ENCODE results near the gene ATP2A1.
A peak's percentile ranks its signal among the peaks of the same experiment; 100 is the strongest.

Gene ATP2A1

GRCh38 chr16:28834873-28835863 is 43.1 kb upstream of the ATP2A1 start:
- Histone ChIP-seq H3K36me3 (ENCODE audit: control insufficient read depth in 1 of 2, insufficient read depth in 2 of 2, low read length in 2 of 2) (peaks cover 70 to 83% of the 10 kb centered on the region in 2 experiments), H3K4me2 (ENCODE audit: low read length) (no peak overlapping the region), H3K14ac (ENCODE audit: low read length) (no peak overlapping the region), H3K9ac (ENCODE audit: low read length) (no peak overlapping the region), H3K4ac (ENCODE audit: low read depth, low read length) (no peak overlapping the region), H3K27me3 (ENCODE audit: insufficient read depth, low read length) (no peaks in the 10 kb centered on the region), H2AK5ac (ENCODE audit: low read length) (no peak overlapping the region), H3K23ac (ENCODE audit: low read length) (no peak overlapping the region), H3K79me2 (ENCODE audit: control insufficient read depth, insufficient read depth, low read length, poor library complexity) (no peaks in the 10 kb centered on the region), H2BK120ac (ENCODE audit: insufficient read depth, low read length, poor library complexity) (no peak overlapping the region), H3K4me1 (ENCODE audit: control insufficient read depth in 1 of 2, insufficient read depth in 2 of 2, low read length in 2 of 2) (no peaks in the 10 kb centered on the region), H3K4me3 (ENCODE audit: low read depth, low read length) (peak overlapping the region; percentile 48), H4K12ac (ENCODE audit: low read depth, low read length) (no peak overlapping the region), H3K27ac (ENCODE audit: low read depth, low read length) (no peak overlapping the region), H2AFZ (ENCODE audit: insufficient read depth, low read length, poor library complexity) (no peak overlapping the region), H2BK5ac (ENCODE audit: low read depth, low read length, poor library complexity) (no peak overlapping the region), H4K8ac (ENCODE audit: low read depth, low read length) (no peak overlapping the region), H3K9me3 (ENCODE audit: insufficient read depth, low read depth, low read length) (no peaks in the 10 kb centered on the region), H3K79me1 (ENCODE audit: low read length) (no peaks in the 10 kb centered on the region), H2BK12ac (ENCODE audit: low read length) (no peak overlapping the region), H4K91ac (ENCODE audit: low read depth, low read length) (no peak overlapping the region), H3K18ac (ENCODE audit: low read length) (no peak overlapping the region)
- no CpG with 5 or more reads among the region's 25 CpGs for WGBS (ENCODE audit: extremely low coverage, insufficient coverage, insufficient read length)
- no peak for DNase-seq

GRCh38 chr16:28835864-28836760 is 42.2 kb upstream of the ATP2A1 start:
- Histone ChIP-seq H3K4me1 (ENCODE audit: control insufficient read depth in 1 of 2, insufficient read depth in 2 of 2, low read length in 2 of 2) (no peaks in the 10 kb centered on the region), H3K79me1 (ENCODE audit: low read length) (no peaks in the 10 kb centered on the region), H3K23ac (ENCODE audit: low read length) (no peak overlapping the region), H2AK5ac (ENCODE audit: low read length) (no peak overlapping the region), H3K18ac (ENCODE audit: low read length) (no peak overlapping the region), H4K12ac (ENCODE audit: low read depth, low read length) (no peak overlapping the region), H3K14ac (ENCODE audit: low read length) (no peak overlapping the region), H3K9ac (ENCODE audit: low read length) (no peak overlapping the region), H2BK5ac (ENCODE audit: low read depth, low read length, poor library complexity) (no peak overlapping the region), H3K36me3 (ENCODE audit: control insufficient read depth in 1 of 2, insufficient read depth in 2 of 2, low read length in 2 of 2) (peaks cover 62 to 75% of the 10 kb centered on the region in 2 experiments), H3K27ac (ENCODE audit: low read depth, low read length) (no peak overlapping the region), H3K79me2 (ENCODE audit: control insufficient read depth, insufficient read depth, low read length, poor library complexity) (no peaks in the 10 kb centered on the region), H3K4me3 (ENCODE audit: low read depth, low read length) (no peak overlapping the region), H3K4ac (ENCODE audit: low read depth, low read length) (no peak overlapping the region), H2AFZ (ENCODE audit: insufficient read depth, low read length, poor library complexity) (no peak overlapping the region), H4K91ac (ENCODE audit: low read depth, low read length) (no peak overlapping the region), H2BK120ac (ENCODE audit: insufficient read depth, low read length, poor library complexity) (no peak overlapping the region), H2BK12ac (ENCODE audit: low read length) (no peak overlapping the region), H3K4me2 (ENCODE audit: low read length) (no peak overlapping the region), H3K27me3 (ENCODE audit: insufficient read depth, low read length) (no peaks in the 10 kb centered on the region), H4K8ac (ENCODE audit: low read depth, low read length) (no peak overlapping the region), H3K9me3 (ENCODE audit: insufficient read depth, low read depth, low read length) (no peaks in the 10 kb centered on the region)
- DNase-seq = no peak
- WGBS (ENCODE audit: extremely low coverage, insufficient coverage, insufficient read length) = no CpG with 5 or more reads among the region's 25 CpGs

- H3K9ac ChIP-seq (ENCODE audit: low read length) = no peak overlapping the region
- H3K79me1 ChIP-seq (ENCODE audit: low read length) = no peaks in the 10 kb centered on the region
- H3K4me3 ChIP-seq (ENCODE audit: low read depth, low read length) = no peak overlapping the region
- no peak overlapping the region for H3K4ac ChIP-seq (ENCODE audit: low read depth, low read length)
- no peak overlapping the region for H4K12ac ChIP-seq (ENCODE audit: low read depth, low read length)
- no peak overlapping the region for H3K18ac ChIP-seq (ENCODE audit: low read length)
- H3K27ac ChIP-seq (ENCODE audit: low read depth, low read length) = no peak overlapping the region
- no peak overlapping the region for H2BK12ac ChIP-seq (ENCODE audit: low read length)
- no peak for DNase-seq
- no peak overlapping the region for H2AK5ac ChIP-seq (ENCODE audit: low read length)
- H3K9me3 ChIP-seq (ENCODE audit: insufficient read depth, low read depth, low read length) = no peaks in the 10 kb centered on the region
- no peak overlapping the region for H2BK120ac ChIP-seq (ENCODE audit: insufficient read depth, low read length, poor library complexity)
- H2BK5ac ChIP-seq (ENCODE audit: low read depth, low read length, poor library complexity) = no peak overlapping the region
- H4K8ac ChIP-seq (ENCODE audit: low read depth, low read length) = no peak overlapping the region
- no peak overlapping the region for H3K14ac ChIP-seq (ENCODE audit: low read length)
- WGBS (ENCODE audit: extremely low coverage, insufficient coverage, insufficient read length) = no CpG with 5 or more reads among the region's 8 CpGs
- no peaks in the 10 kb centered on the region for H3K79me2 ChIP-seq (ENCODE audit: control insufficient read depth, insufficient read depth, low read length, poor library complexity)
- no peak overlapping the region for H3K4me2 ChIP-seq (ENCODE audit: low read length)
- no peak overlapping the region for H3K23ac ChIP-seq (ENCODE audit: low read length)
- H3K36me3 ChIP-seq (ENCODE audit: control insufficient read depth in 1 of 2, insufficient read depth in 2 of 2, low read length in 2 of 2) = peaks cover 56 to 69% of the 10 kb centered on the region in 2 experiments
- H3K27me3 ChIP-seq (ENCODE audit: insufficient read depth, low read length) = no peaks in the 10 kb centered on the region
- H2AFZ ChIP-seq (ENCODE audit: insufficient read depth, low read length, poor library complexity) = no peak overlapping the region
- no peaks in the 10 kb centered on the region for H3K4me1 ChIP-seq (ENCODE audit: control insufficient read depth in 1 of 2, insufficient read depth in 2 of 2, low read length in 2 of 2)
- H4K91ac ChIP-seq (ENCODE audit: low read depth, low read length) = no peak overlapping the region
These were observed 41.6 kb upstream of the ATP2A1 start for GRCh38 chr16:28836761-28837064.

GRCh38 chr16:28837672-28838557 is 40.4 kb upstream of the ATP2A1 start:
- Histone ChIP-seq H3K79me2 (ENCODE audit: control insufficient read depth, insufficient read depth, low read length, poor library complexity) (no peaks in the 10 kb centered on the region), H3K23ac (ENCODE audit: low read length) (no peak overlapping the region), H3K79me1 (ENCODE audit: low read length) (no peaks in the 10 kb centered on the region)

More at GRCh38 chr16:28837672-28838557, 40.4 kb upstream of the ATP2A1 start:
- peaks cover 58 to 69% of the 10 kb centered on the region in 2 experiments for H3K36me3 ChIP-seq (ENCODE audit: control insufficient read depth in 1 of 2, insufficient read depth in 2 of 2, low read length in 2 of 2)
- H3K14ac ChIP-seq (ENCODE audit: low read length) = no peak overlapping the region
- no peaks in the 10 kb centered on the region for H3K4me1 ChIP-seq (ENCODE audit: control insufficient read depth in 1 of 2, insufficient read depth in 2 of 2, low read length in 2 of 2)
- H2AK5ac ChIP-seq (ENCODE audit: low read length) = no peak overlapping the region
- no peak overlapping the region for H2BK120ac ChIP-seq (ENCODE audit: insufficient read depth, low read length, poor library complexity)
- H2BK5ac ChIP-seq (ENCODE audit: low read depth, low read length, poor library complexity) = no peak overlapping the region
- H3K18ac ChIP-seq (ENCODE audit: low read length) = no peak overlapping the region
- no peak overlapping the region for H3K4me3 ChIP-seq (ENCODE audit: low read depth, low read length)
- H4K91ac ChIP-seq (ENCODE audit: low read depth, low read length) = no peak overlapping the region
- H3K27me3 ChIP-seq (ENCODE audit: insufficient read depth, low read length) = no peaks in the 10 kb centered on the region
- no peak overlapping the region for H3K9ac ChIP-seq (ENCODE audit: low read length)
- H4K8ac ChIP-seq (ENCODE audit: low read depth, low read length) = no peak overlapping the region
- peak overlapping the region; percentile 44 for H4K12ac ChIP-seq (ENCODE audit: low read depth, low read length)
- no peak overlapping the region for H2AFZ ChIP-seq (ENCODE audit: insufficient read depth, low read length, poor library complexity)
- no CpG with 5 or more reads among the region's 7 CpGs for WGBS (ENCODE audit: extremely low coverage, insufficient coverage, insufficient read length)
- H3K27ac ChIP-seq (ENCODE audit: low read depth, low read length) = no peak overlapping the region
- H3K4ac ChIP-seq (ENCODE audit: low read depth, low read length) = no peak overlapping the region
- H3K9me3 ChIP-seq (ENCODE audit: insufficient read depth, low read depth, low read length) = no peaks in the 10 kb centered on the region
- H3K4me2 ChIP-seq (ENCODE audit: low read length) = no peak overlapping the region
- DNase-seq = no peak
- no peak overlapping the region for H2BK12ac ChIP-seq (ENCODE audit: low read length)

Measured in trophoblast cell (in vitro differentiated cells and primary cell).